ENCODE measurements around the gene PPP1R14C.
"Not testable (repeated sequence)": the region's sequence is repeated elsewhere in the genome, so short reads cannot be mapped to it uniquely, and the experiment has no call there.

Gene PPP1R14C

DNA sequence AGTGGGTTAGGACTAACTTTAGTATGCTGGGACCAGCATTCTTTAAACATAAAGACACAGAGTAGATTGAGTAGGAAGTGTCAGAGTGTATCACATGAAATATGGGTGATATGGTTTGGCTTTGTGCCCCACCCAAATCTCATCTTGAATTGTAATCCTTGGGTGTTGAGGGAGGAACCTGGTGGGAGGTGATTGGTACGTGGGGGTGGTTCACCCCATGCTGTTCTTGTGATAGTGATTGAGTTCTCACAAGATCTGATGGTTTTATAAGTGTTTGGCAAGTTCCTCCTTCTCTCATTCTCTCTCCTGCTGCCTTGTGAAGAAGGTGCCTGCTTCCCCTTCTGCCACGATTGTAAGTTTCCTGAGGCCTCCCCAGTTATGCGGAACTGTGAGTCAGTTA is 5.1 kb upstream of the PPP1R14C start:
- not testable (repeated sequence) for DNase-seq

DNA sequence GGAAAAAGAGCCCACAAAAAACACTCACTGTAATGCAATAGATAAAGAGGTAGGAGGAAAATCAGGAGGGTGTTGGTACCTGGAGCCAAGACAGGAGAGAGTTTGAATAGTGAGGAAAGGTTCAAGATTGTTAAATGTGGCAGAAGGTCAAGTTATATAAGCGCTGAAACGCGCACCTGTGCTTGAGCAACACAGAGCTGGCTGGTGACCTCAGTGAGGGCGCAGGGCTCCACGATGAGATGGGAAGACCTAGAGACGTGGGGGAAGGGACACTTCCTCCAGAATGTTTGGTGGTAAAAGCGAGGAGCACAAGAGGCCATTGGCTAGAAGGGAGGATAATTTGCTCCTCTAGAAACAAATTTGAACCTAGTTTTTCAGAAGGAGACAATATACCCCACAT is 4.2 kb upstream of the PPP1R14C start:
- no peak for DNase-seq

DNA sequence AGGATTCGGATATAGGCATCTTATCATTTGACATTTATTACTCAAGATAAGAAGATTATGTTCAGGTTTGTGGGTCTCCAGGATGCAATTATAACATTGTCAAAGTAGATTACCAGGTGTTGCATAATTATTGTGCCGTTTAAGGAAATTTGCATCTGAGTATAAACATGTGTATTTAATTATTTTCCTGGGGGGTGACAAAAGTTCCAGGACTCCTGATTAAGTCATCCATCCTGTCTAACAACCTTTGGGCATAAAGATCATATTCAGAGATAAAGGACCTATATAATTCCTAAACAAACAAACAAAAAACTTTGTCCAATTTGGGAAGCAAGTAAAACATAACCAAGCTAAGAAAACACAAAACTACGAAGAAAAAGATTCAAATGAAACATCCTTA is 3.3 kb upstream of the PPP1R14C start:
- DNase-seq = no peak

- no peak for DNase-seq
Observed at GRCh38 chr6:150140236-150140969, 2.4 kb upstream of the PPP1R14C start.

GRCh38 chr6:150142097-150142669 is 661 bp upstream of the PPP1R14C start:
- peak in 31 of 58 donors; percentile 14 to 76 (median 55) for DNase-seq

GRCh38 chr6:150143516-150144293 is 861 bp downstream of the PPP1R14C start:
- DNase-seq = peak in 16 of 58 donors; percentile 5 to 54 (median 22)

- no peak for DNase-seq
Observed at GRCh38 chr6:150144294-150144868, 1.5 kb downstream of the PPP1R14C start.

GRCh38 chr6:150145427-150145826 is 2.6 kb downstream of the PPP1R14C start:
- DNase-seq = no peak

DNA sequence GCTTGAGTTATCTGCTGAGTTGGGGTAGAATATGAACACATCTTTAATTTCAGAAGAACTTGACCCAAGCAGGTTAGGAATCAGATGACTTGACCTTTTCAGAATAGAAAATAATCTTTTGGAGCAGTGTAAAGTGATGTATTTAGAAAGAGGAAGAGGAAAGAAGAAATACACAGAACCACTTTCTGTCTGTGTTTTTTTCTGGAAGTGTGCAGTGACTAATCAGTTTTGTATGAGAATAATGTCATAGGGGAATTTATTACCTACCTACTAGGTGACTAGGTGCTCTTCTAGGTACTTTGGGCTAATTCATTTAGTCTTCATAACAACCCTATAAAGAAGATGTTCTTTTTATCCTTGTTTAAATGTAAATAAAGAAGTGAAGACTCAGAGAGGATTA is 3.0 kb downstream of the PPP1R14C start:
- no peak for DNase-seq

DNA sequence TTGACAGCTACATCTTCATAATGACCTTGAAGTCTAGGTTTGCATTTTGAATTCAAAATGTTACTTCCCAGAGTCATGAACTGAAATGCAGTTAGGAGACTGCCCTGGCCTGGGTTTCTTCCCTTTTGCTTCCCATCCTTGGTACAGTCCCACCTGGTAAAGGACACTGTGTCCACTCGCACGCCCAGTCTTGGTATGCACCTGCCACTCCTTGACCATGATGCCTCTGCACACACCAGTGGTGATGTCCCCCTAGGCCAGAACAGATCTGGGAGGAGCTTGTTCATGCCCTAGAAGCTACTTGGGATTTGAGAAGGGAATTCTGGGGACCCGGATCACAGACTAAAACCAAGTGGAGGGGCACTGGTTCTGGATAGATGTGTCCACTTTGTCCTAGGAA is 3.6 kb downstream of the PPP1R14C start:
- no peak for DNase-seq

GRCh38 chr6:150149146-150149545 is 6.3 kb downstream of the PPP1R14C start:
- DNase-seq = no peak

DNA sequence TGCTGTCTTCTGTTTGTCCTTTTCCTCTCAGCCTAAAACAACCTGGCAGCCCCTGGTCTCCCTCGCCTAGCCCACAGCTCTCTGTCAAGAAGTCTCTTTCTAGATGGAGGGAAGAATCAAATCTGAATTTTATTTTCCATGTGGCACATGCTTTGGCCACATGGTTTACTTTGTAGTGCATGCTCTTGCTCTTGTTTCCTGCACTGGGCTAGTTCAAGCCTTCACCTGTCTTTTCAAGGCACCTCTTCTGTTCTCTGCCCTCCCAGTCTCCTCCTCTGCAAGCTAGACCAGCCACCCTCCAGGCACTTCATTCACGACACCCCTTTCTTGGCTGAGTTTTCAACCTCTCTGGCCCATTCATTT is 7.6 kb downstream of the PPP1R14C start:
- no peak for DNase-seq

- no peak for DNase-seq
Observed at GRCh38 chr6:150150821-150151646, 8.2 kb downstream of the PPP1R14C start.

- no peak for DNase-seq
Observed at GRCh38 chr6:150152891-150153876, 10.3 kb downstream of the PPP1R14C start.

DNA sequence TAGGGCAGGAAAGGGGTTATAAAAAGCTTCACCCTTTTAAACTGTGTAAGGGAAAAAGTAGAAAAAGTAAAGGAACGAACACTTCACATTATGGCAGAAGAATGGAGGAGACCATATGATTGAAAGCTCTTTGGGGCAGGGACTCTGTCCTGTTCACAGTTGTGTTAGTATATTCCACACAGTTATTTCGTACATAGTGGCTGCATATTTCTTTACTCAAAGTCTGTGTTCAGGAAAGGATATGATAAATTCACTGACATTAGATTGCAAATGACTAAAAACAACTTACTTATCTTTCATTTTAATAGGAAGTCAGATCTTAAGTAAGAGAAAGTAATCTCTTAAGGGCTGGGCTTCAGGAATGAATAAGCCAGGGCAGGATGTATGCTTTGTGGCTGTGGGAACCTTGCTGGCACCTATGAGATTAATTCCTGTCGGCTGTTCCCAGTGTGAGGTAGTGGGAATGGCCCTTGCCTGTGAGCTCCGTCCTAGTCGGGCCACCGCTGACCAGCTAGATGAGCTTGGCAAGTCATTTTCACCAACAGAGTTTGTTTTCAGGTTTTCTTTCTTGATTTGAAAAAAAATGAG is 11.2 kb downstream of the PPP1R14C start:
- no peak for DNase-seq

- DNase-seq = no peak
Observed at GRCh38 chr6:150156460-150156859, 13.6 kb downstream of the PPP1R14C start.

- no peak for DNase-seq
Observed at GRCh38 chr6:150157081-150157480, 14.2 kb downstream of the PPP1R14C start.

- no peak for DNase-seq
Observed at GRCh38 chr6:150159757-150160156, 16.9 kb downstream of the PPP1R14C start.

GRCh38 chr6:150163970-150164369 is 21.1 kb downstream of the PPP1R14C start:
- no peak for DNase-seq

Data from anterior cingulate cortex (tissue), 58 donors.